ENCODE measurements around the gene MICAL2.
A peak's percentile ranks its signal among the peaks of the same experiment; 100 is the strongest.

MICAL2 gene

GRCh38 chr11:12130180-12130980 lies 20.0 kb downstream of the MICAL2 start:
- Histone ChIP-seq H3K27me3 (no peaks in the 10 kb centered on the region), H3K9me3 (no peaks in the 10 kb centered on the region), H3K4me3 (ENCODE audit: low read depth in 1 of 2, low read length in 1 of 2) (no peak overlapping the region), H3K36me3 (no peaks in the 10 kb centered on the region), H3K27ac (no peak overlapping the region), H3K4me1 (ENCODE audit: control insufficient read depth in 1 of 2, insufficient read depth in 1 of 2, low read depth in 1 of 2, low read length in 1 of 2) (peaks cover 42 to 46% of the 10 kb centered on the region in 2 experiments)
- no peak for TF ChIP-seq CTCF (IDR thresholded peaks at IDR 0.05)

- Histone ChIP-seq H3K4me1 (ENCODE audit: control insufficient read depth in 1 of 2, insufficient read depth in 1 of 2, low read depth in 1 of 2, low read length in 1 of 2) (peaks cover 24 to 28% of the 10 kb centered on the region in 2 experiments), H3K9me3 (no peaks in the 10 kb centered on the region), H3K36me3 (no peaks in the 10 kb centered on the region), H3K27ac (no peak overlapping the region), H3K27me3 (no peaks in the 10 kb centered on the region), H3K4me3 (ENCODE audit: low read depth in 1 of 2, low read length in 1 of 2) (no peak overlapping the region)
- TF ChIP-seq CTCF (IDR thresholded peaks at IDR 0.05), result no peak
Observed at GRCh38 chr11:12131943-12132789, 21.8 kb downstream of the MICAL2 start.

GRCh38 chr11:12132790-12133145 lies 22.4 kb downstream of the MICAL2 start:
- no peak overlapping the region for H3K4me3 ChIP-seq (ENCODE audit: low read depth in 1 of 2, low read length in 1 of 2)
- H3K27ac ChIP-seq, result no peak overlapping the region
- peaks cover 18 to 22% of the 10 kb centered on the region in 2 experiments for H3K4me1 ChIP-seq (ENCODE audit: control insufficient read depth in 1 of 2, insufficient read depth in 1 of 2, low read depth in 1 of 2, low read length in 1 of 2)
- no peak for TF ChIP-seq CTCF (IDR thresholded peaks at IDR 0.05)
- H3K27me3 ChIP-seq, result no peaks in the 10 kb centered on the region
- no peaks in the 10 kb centered on the region for H3K9me3 ChIP-seq
- no peaks in the 10 kb centered on the region for H3K36me3 ChIP-seq

- TF ChIP-seq CTCF (IDR thresholded peaks at IDR 0.05), result no peak
- Histone ChIP-seq H3K36me3 (no peaks in the 10 kb centered on the region), H3K27ac (peak overlapping the region; percentile 67), H3K27me3 (no peaks in the 10 kb centered on the region), H3K4me3 (ENCODE audit: low read depth in 1 of 2, low read length in 1 of 2) (no peak overlapping the region), H3K4me1 (ENCODE audit: control insufficient read depth in 1 of 2, insufficient read depth in 1 of 2, low read depth in 1 of 2, low read length in 1 of 2) (peaks cover 10 to 14% of the 10 kb centered on the region in 2 experiments), H3K9me3 (no peaks in the 10 kb centered on the region)
Observed at GRCh38 chr11:12133547-12134235, 23.3 kb downstream of the MICAL2 start.

DNA sequence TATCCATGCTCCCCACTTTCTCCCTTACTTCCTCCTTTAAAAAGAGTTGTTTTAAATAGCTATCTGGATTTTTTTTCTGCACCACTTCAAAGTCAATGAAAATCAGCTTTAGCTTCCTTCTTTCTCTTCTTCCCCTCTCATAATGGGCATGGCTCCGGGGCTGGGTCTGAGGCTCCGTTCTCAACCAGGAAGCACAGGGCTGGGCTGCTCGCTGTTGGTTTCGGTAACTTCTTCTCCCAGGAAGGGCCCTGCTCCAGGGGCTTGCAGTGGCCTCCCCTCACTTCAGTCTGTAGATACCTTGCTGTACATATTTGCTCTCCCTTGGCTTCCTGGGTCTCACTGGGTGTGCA lies 23.8 kb downstream of the MICAL2 start:
- H3K36me3 ChIP-seq, result no peaks in the 10 kb centered on the region
- no peak overlapping the region for H3K4me3 ChIP-seq (ENCODE audit: low read depth in 1 of 2, low read length in 1 of 2)
- H3K4me1 ChIP-seq (ENCODE audit: control insufficient read depth in 1 of 2, insufficient read depth in 1 of 2, low read depth in 1 of 2, low read length in 1 of 2), result peaks cover 10 to 14% of the 10 kb centered on the region in 2 experiments
- H3K27me3 ChIP-seq, result no peaks in the 10 kb centered on the region
- peak overlapping the region; percentile 67 for H3K27ac ChIP-seq
- no peak for TF ChIP-seq CTCF (IDR thresholded peaks at IDR 0.05)
- no peaks in the 10 kb centered on the region for H3K9me3 ChIP-seq

Data from neutrophil (primary cell).